WTC11 (cell line): Measurements from ENCODE around the gene KHDRBS1. TPM values are rescaled to one million over a fixed set of nuclear protein-coding genes. Genes with fewer than 3 reads are reported as not detected.

Experiments used
- ATAC-seq: fragments of 200-7000 bp; cut with Tn5 transposase; 2 replicates; pipeline ENCODE4 v1.10.0; 2021; ENCODE audit warnings: mild to moderate bottlenecking, moderate library complexity
- CTCF ChIA-PET: fragments of 300-600 bp; sonication (Branson Sonifier 250); formaldehyde crosslinking; loops from one replicate; lab custom pipeline; 2021; ENCODE audit warnings: antibody characterized with exemption; lab: Charles Lee
- POLR2A ChIA-PET: fragments of 350-600 bp; sonication (Branson Sonifier 250); formaldehyde crosslinking; loops from one replicate; lab custom pipeline; 2021; ENCODE audit warnings: antibody characterized with exemption; lab: Charles Lee
- DNase-seq: peaks from one replicate; pipeline ENCODE4 v3.0.0; 2021; ENCODE audit warnings: low spot score
- H3K27ac Mint-ChIP-seq: 2 replicates; pipeline ENCODE4 v1.8.0; 2021; ENCODE audit warnings: mixed read lengths
- H3K27me3 Mint-ChIP-seq: 2 replicates; pipeline ENCODE4 v1.8.0; 2021; ENCODE audit warnings: low read depth, mild to moderate bottlenecking, moderate library complexity, mixed read lengths
- H3K36me3 Mint-ChIP-seq: 2 replicates; pipeline ENCODE4 v1.8.0; 2021; ENCODE audit warnings: mixed read lengths
- H3K4me1 Mint-ChIP-seq: 2 replicates; pipeline ENCODE4 v1.8.0; 2022; ENCODE audit warnings: mixed read lengths
- H3K4me3 Mint-ChIP-seq: 2 replicates; pipeline ENCODE4 v1.8.0; 2021; ENCODE audit warnings: mild to moderate bottlenecking, moderate library complexity, mixed read lengths
- H3K9me3 Mint-ChIP-seq: 2 replicates; pipeline ENCODE4 v1.8.0; 2021; ENCODE audit warnings: mixed read lengths
- CDX4 ChIP-seq: fragments of 250-450 bp; sonication (Bioruptor Pico); IDR thresholded peaks from 2 replicates; pipeline ENCODE4 v1.9.0; 2021; ENCODE audit warnings: moderate library complexity, mild to moderate bottlenecking, inconsistent platforms, borderline replicate concordance
- E2F5 ChIP-seq: sonication (generic); formaldehyde crosslinking; IDR thresholded peaks from 2 replicates; pipeline ENCODE4 v1.8.1; 2022; ENCODE audit warnings: mild to moderate bottlenecking, moderate library complexity, missing genetic modification reagents
- EMX1 ChIP-seq: fragments of 250-450 bp; sonication (Bioruptor Pico); IDR thresholded peaks from 2 replicates; pipeline ENCODE4 v1.8.0; 2021; ENCODE audit warnings: mild to moderate bottlenecking
- FOXK1 ChIP-seq: sonication (generic); formaldehyde crosslinking; IDR thresholded peaks from 2 replicates; pipeline ENCODE4 v1.8.0; 2022; ENCODE audit warnings: mild to moderate bottlenecking, moderate library complexity, missing genetic modification reagents
- HMGXB4 ChIP-seq: sonication (generic); formaldehyde crosslinking; IDR thresholded peaks from 2 replicates; pipeline ENCODE4 v1.8.1; 2023; ENCODE audit warnings: mild to moderate bottlenecking, moderate library complexity, missing genetic modification reagents
- IRF1 ChIP-seq: sonication (generic); formaldehyde crosslinking; IDR thresholded peaks from 2 replicates; pipeline ENCODE4 v1.8.0; 2023; ENCODE audit warnings: missing genetic modification reagents
- MAX ChIP-seq: sonication (generic); formaldehyde crosslinking; IDR thresholded peaks from 2 replicates; pipeline ENCODE4 v1.8.0; 2022; ENCODE audit warnings: mild to moderate bottlenecking, missing genetic modification reagents
- NR1H2 ChIP-seq: sonication (generic); formaldehyde crosslinking; IDR thresholded peaks from 2 replicates; pipeline ENCODE4 v1.9.0; 2021; ENCODE audit warnings: mild to moderate bottlenecking, moderate library complexity, missing genetic modification reagents
- TEAD1 ChIP-seq: sonication (generic); formaldehyde crosslinking; IDR thresholded peaks from 2 replicates; pipeline ENCODE4 v1.8.0; 2022; ENCODE audit warnings: mild to moderate bottlenecking, missing genetic modification reagents
- ZNF121 ChIP-seq: sonication (generic); formaldehyde crosslinking; IDR thresholded peaks from 2 replicates; pipeline ENCODE4 v1.8.0; 2023; ENCODE audit warnings: missing genetic modification reagents
- ZNF263 ChIP-seq: sonication (generic); formaldehyde crosslinking; IDR thresholded peaks from 2 replicates; pipeline ENCODE4 v1.8.1; 2022; ENCODE audit warnings: low read depth, mild to moderate bottlenecking, moderate library complexity, missing genetic modification reagents
- ZNF317 ChIP-seq: sonication (generic); formaldehyde crosslinking; IDR thresholded peaks from 2 replicates; pipeline ENCODE4 v1.8.1; 2023; ENCODE audit warnings: low read depth, mild to moderate bottlenecking, moderate library complexity, missing genetic modification reagents, borderline replicate concordance
- ZNF671 ChIP-seq: fragments of 250-450 bp; sonication (Bioruptor Pico); IDR thresholded peaks from 2 replicates; pipeline ENCODE4 v1.8.0; 2021; ENCODE audit warnings: mild to moderate bottlenecking
- ZSCAN18 ChIP-seq: fragments of 250-450 bp; sonication (Bioruptor Pico); IDR thresholded peaks from 2 replicates; pipeline ENCODE4 v2.1.2; 2022; ENCODE audit warnings: mild to moderate bottlenecking, moderate library complexity
- total RNA-seq: library from RNA; stranded (reverse); gene quantifications from 3 replicates; pipeline ENCODE4 v1.2.3, GENCODE V29; 2021

KHDRBS1 gene
- total RNA-seq, 1 experiment from 2014 or later: 264 TPM

- ChIA-PET POLR2A (no interaction called here), CTCF (interaction anchor here (0.8 to 1.9 kb wide), 3 partner anchors 9 to 23 kb away, joined by 3 to 9 read pairs (median 3); no protein-coding TSS in a partner anchor)
- ATAC-seq (no peak), DNase-seq (no peak)
- H3K27ac Mint-ChIP-seq: no peak overlapping the region
- no peaks in the 10 kb centered on the region for H3K27me3 Mint-ChIP-seq
- no peak overlapping the region for H3K4me3 Mint-ChIP-seq
- TF ChIP-seq HMGXB4 (CRISPR knock-in tag): no peak
- H3K36me3 Mint-ChIP-seq: no peaks in the 10 kb centered on the region
- H3K4me1 Mint-ChIP-seq: peaks cover 24% of the 10 kb centered on the region
- peaks cover 6% of the 10 kb centered on the region for H3K9me3 Mint-ChIP-seq
Measured at GRCh38 chr1:31980835-31981455, 32.7 kb upstream of the KHDRBS1 start.

GRCh38 chr1:31981456-31981839, 32.2 kb upstream of the KHDRBS1 start:
- POLR2A ChIA-PET: no interaction called here
- no peak overlapping the region for H3K27ac Mint-ChIP-seq
- ATAC-seq (no peak), DNase-seq (no peak)
- H3K36me3 Mint-ChIP-seq: no peaks in the 10 kb centered on the region
- no peaks in the 10 kb centered on the region for H3K27me3 Mint-ChIP-seq
- H3K4me1 Mint-ChIP-seq: peaks cover 24% of the 10 kb centered on the region
- peaks cover 6% of the 10 kb centered on the region for H3K9me3 Mint-ChIP-seq
- CTCF ChIA-PET: interaction anchor here (0.8 to 1.9 kb wide), 3 partner anchors 9 to 23 kb away, joined by 3 to 9 read pairs (median 3); no protein-coding TSS in a partner anchor
- H3K4me3 Mint-ChIP-seq: no peak overlapping the region
- no peak for TF ChIP-seq E2F5
- TF ChIP-seq ZNF317 (CRISPR knock-in tag): no peak
- TF ChIP-seq CDX4 (CRISPR knock-in tag): no peak
- no peak for TF ChIP-seq ZNF121 (CRISPR knock-in tag)
- no peak for TF ChIP-seq HMGXB4 (CRISPR knock-in tag)
- TF ChIP-seq ZNF263 (CRISPR knock-in tag): no peak
- TF ChIP-seq IRF1 (CRISPR knock-in tag): no peak
- no peak for TF ChIP-seq MAX (CRISPR knock-in tag)
- TF ChIP-seq FOXK1: no peak
- TF ChIP-seq NR1H2: no peak
- TF ChIP-seq ZNF671 (CRISPR knock-in tag): no peak
- TF ChIP-seq EMX1 (CRISPR knock-in tag): no peak

- Mint-ChIP-seq H3K4me3 (no peak overlapping the region), H3K4me1 (peaks cover 27% of the 10 kb centered on the region), H3K36me3 (no peaks in the 10 kb centered on the region), H3K27me3 (no peaks in the 10 kb centered on the region), H3K27ac (no peak overlapping the region), H3K9me3 (peaks cover 6% of the 10 kb centered on the region)
- ATAC-seq (no peak), DNase-seq (no peak)
- TF ChIP-seq ZSCAN18: no peak
- no peak for TF ChIP-seq TEAD1 (CRISPR knock-in tag)
- ChIA-PET CTCF (interaction anchor here (1.2 to 1.9 kb wide), 2 partner anchors 18 to 22 kb away, joined by 3 to 9 read pairs; no protein-coding TSS in a partner anchor), POLR2A (no interaction called here)
Measured at GRCh38 chr1:31981972-31982371, 31.7 kb upstream of the KHDRBS1 start.
